ENCODE data around the gene UBALD1.

Gene UBALD1

GRCh38 chr16:4647644-4647980, 32.9 kb upstream of the UBALD1 start:
- no peak overlapping the region for H3K4me2 ChIP-seq (ENCODE audit: low read length)
- no peak overlapping the region for H3K9ac ChIP-seq (ENCODE audit: low read length)
- H4K20me1 ChIP-seq (ENCODE audit: insufficient read depth, low read length) = peaks cover 14% of the 10 kb centered on the region; the same call in 1 of the 2 replicates
- no peaks in the 10 kb centered on the region for H3K9me3 ChIP-seq (ENCODE audit: insufficient read depth, low read length)
- H3K4me1 ChIP-seq (ENCODE audit: low read length) = no peaks in the 10 kb centered on the region
- no peaks in the 10 kb centered on the region for H3K27me3 ChIP-seq (ENCODE audit: low read depth, low read length)
- no peak overlapping the region for H3K4me3 ChIP-seq (ENCODE audit: low read length)
- H3K79me2 ChIP-seq (ENCODE audit: low read length) = peaks cover 46% of the 10 kb centered on the region
- no peak overlapping the region for H2AFZ ChIP-seq (ENCODE audit: low read depth, low read length)
- H3K27ac ChIP-seq (ENCODE audit: low read length) = no peak overlapping the region
- no peak for TF ChIP-seq EZH2phosphoT487 (IDR thresholded peaks at IDR 0.05; ENCODE audit: low read depth)
- H3K36me3 ChIP-seq (replicated peaks; ENCODE audit: low read depth, low read length) = peaks cover 6% of the 10 kb centered on the region

DNA sequence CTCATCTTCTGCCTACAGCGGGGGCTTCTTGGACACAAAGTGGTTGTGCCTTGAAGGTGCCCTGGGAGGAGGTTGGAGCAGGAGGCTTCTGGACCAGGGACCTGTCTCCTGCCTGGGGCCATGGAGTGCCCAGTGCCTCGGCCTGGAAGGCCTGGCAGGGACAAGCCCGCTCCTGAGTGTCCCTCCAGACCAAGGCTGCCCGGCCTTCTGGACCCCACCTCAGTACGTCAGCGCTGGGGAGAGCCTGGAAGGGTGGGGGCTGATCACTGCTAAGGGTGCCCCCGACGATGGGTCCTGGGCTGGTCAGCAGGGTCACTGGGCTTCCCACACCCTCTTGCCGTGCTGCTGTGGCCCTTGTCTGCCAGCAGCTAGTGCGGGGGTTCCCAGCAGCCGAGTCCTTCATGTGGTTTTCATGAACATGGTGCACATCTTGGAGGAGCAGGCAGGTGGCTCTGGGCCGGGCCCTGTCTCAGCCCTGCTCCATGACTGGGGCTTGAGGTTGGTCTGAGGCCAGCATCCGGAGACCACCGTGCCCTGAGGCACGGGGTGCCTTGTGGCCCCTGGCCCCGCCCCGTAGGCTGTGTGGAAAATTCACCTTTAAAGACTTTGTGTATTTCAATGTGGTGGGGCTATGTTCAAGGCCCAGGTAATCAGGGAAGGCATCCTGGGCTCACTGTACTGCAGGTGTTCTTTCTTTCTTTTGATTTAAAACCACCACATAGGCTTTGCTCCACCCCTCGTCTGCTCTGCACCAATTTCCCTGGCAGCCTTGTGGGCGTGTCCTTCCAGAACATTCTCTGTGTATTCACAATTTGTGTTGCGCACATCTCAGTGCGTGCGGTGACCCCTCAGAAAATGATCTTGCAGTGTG, 32.3 kb upstream of the UBALD1 start:
- Histone ChIP-seq H3K27me3 (ENCODE audit: low read depth, low read length) (no peaks in the 10 kb centered on the region), H3K27ac (ENCODE audit: low read length) (no peak overlapping the region), H3K4me3 (ENCODE audit: low read length) (no peak overlapping the region), H3K36me3 (replicated peaks; ENCODE audit: low read depth, low read length) (peaks cover 6% of the 10 kb centered on the region), H3K4me2 (ENCODE audit: low read length) (no peak overlapping the region), H3K4me1 (ENCODE audit: low read length) (no peaks in the 10 kb centered on the region), H4K20me1 (ENCODE audit: insufficient read depth, low read length) (peaks cover 14% of the 10 kb centered on the region; the same call in 1 of the 2 replicates), H3K79me2 (ENCODE audit: low read length) (peaks cover 48% of the 10 kb centered on the region), H3K9me3 (ENCODE audit: insufficient read depth, low read length) (no peaks in the 10 kb centered on the region), H2AFZ (ENCODE audit: low read depth, low read length) (no peak overlapping the region), H3K9ac (ENCODE audit: low read length) (no peak overlapping the region)
- no peak for TF ChIP-seq CTCF (IDR thresholded peaks at IDR 0.05; ENCODE audit: low read depth, low read length)
- no peak for TF ChIP-seq EZH2phosphoT487 (IDR thresholded peaks at IDR 0.05; ENCODE audit: low read depth)

DNA sequence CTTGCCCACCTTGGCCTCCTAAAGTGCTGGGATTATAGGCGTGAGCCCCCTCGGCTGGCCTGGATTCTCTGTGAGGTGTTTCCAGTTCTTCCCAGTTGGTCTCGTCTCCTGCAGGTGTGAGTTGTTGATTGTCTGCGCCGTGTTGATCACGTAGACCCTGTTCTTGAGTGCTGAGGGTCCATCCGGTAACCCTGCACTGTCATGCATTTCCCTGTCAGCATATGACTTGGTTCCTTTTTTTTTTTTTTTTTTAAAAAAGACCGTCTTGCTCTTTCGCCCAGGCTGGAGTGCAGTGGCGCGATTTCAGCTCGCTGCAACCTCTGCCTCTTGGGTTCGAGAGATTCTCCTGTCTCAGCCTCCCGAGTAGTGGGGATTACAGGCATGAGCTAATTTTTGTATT, 27.2 kb upstream of the UBALD1 start:
- Histone ChIP-seq H4K20me1 (ENCODE audit: insufficient read depth, low read length) (peaks cover 33% of the 10 kb centered on the region), H3K4me1 (ENCODE audit: low read length) (no peaks in the 10 kb centered on the region), H3K79me2 (ENCODE audit: low read length) (peaks cover 80% of the 10 kb centered on the region), H3K36me3 (replicated peaks; ENCODE audit: low read depth, low read length) (no peaks in the 10 kb centered on the region), H3K27ac (ENCODE audit: low read length) (no peak overlapping the region), H3K9me3 (ENCODE audit: insufficient read depth, low read length) (no peaks in the 10 kb centered on the region), H3K4me3 (ENCODE audit: low read length) (no peak overlapping the region), H3K9ac (ENCODE audit: low read length) (no peak overlapping the region), H3K4me2 (ENCODE audit: low read length) (no peak overlapping the region), H3K27me3 (ENCODE audit: low read depth, low read length) (no peaks in the 10 kb centered on the region), H2AFZ (ENCODE audit: low read depth, low read length) (no peak overlapping the region)
- TF ChIP-seq CTCF (IDR thresholded peaks at IDR 0.05; ENCODE audit: low read depth, low read length) = no peak
- TF ChIP-seq EZH2phosphoT487 (IDR thresholded peaks at IDR 0.05; ENCODE audit: low read depth) = no peak

GRCh38 chr16:4641306-4641687, 26.6 kb upstream of the UBALD1 start:
- Histone ChIP-seq H3K4me2 (ENCODE audit: low read length) (no peak overlapping the region), H2AFZ (ENCODE audit: low read depth, low read length) (no peak overlapping the region), H4K20me1 (ENCODE audit: insufficient read depth, low read length) (peaks cover 34% of the 10 kb centered on the region)

More at GRCh38 chr16:4641306-4641687, 26.6 kb upstream of the UBALD1 start:
- H3K4me1 ChIP-seq (ENCODE audit: low read length) = no peaks in the 10 kb centered on the region
- peaks cover 77% of the 10 kb centered on the region for H3K79me2 ChIP-seq (ENCODE audit: low read length)
- H3K9me3 ChIP-seq (ENCODE audit: insufficient read depth, low read length) = no peaks in the 10 kb centered on the region
- H3K9ac ChIP-seq (ENCODE audit: low read length) = no peak overlapping the region
- H3K4me3 ChIP-seq (ENCODE audit: low read length) = no peak overlapping the region
- H3K36me3 ChIP-seq (replicated peaks; ENCODE audit: low read depth, low read length) = no peaks in the 10 kb centered on the region
- no peaks in the 10 kb centered on the region for H3K27me3 ChIP-seq (ENCODE audit: low read depth, low read length)
- H3K27ac ChIP-seq (ENCODE audit: low read length) = no peak overlapping the region
- TF ChIP-seq EZH2phosphoT487 (IDR thresholded peaks at IDR 0.05; ENCODE audit: low read depth) = no peak
- no peak for TF ChIP-seq CTCF (IDR thresholded peaks at IDR 0.05; ENCODE audit: low read depth, low read length)

Measured in OCI-LY3 (cell line).